Measurements from ENCODE around the gene HEXA.
A peak's percentile ranks its signal among the peaks of the same experiment; 100 is the strongest.

Gene HEXA

DNA sequence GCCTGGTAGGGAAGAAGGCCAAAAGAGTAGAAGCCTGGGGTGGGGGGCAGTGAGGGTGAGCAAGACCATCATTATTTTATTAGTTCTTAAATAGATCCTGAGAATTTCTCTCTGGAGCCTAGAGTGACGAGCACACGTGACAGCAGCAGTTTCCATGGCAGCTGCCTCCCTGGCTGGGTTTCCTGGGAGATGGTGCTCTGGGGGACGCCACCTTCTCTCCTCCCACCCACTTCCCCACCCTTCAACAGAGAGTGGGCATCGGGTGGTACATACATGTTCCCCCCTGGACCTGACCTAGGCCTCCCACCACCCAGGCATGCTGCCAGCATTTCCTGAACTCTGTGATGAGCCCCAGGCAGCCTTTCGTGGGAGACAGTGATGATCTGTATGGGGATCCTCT, 68.8 kb downstream of the HEXA start:
- in situ Hi-C loops (cut with HindIII; ENCODE audit: low pct_unique_long_range_greater_than_20kb, low sequenced_read_pairs) = no loop called here
- no peak for TF ChIP-seq JUND (IDR thresholded peaks at IDR 0.05; ENCODE audit: low read depth)
- no peak for DNase-seq (ENCODE audit: low read depth in 1 of 2, low spot score in 1 of 2)

DNA sequence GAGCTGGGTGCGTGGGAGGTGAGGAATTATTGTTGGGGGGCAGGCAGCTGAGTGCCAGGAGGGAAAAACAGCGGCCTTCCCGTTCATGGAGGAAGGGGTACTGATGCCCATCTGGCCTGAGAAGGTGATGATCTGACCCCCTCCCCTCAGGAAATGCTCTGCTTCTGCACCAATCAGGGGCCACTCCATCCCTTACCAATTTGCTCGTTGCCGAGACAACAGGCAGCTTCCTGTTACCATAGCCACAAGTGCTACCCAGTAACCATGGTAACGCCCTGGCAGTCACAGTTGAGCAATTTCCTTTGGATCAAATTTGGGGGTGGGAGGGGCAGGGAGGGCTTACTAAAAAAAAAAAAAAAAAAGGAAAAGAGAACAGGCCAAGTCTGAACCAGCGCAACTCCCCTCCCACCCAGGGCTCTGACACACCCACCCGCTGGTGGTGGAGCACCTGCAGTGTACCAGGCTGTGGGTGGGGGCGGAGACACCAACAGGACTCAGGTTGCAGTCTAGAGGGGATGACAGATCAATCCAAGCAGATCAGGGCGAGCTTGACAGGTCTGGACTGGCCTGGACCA, 69.5 kb downstream of the HEXA start:
- no peak for TF ChIP-seq JUND (IDR thresholded peaks at IDR 0.05; ENCODE audit: low read depth)
- in situ Hi-C loops (cut with HindIII; ENCODE audit: low pct_unique_long_range_greater_than_20kb, low sequenced_read_pairs) = no loop called here
- DNase-seq (ENCODE audit: low read depth in 1 of 2, low spot score in 1 of 2) = peak in 1 of 2 experiments; percentile 20

DNA sequence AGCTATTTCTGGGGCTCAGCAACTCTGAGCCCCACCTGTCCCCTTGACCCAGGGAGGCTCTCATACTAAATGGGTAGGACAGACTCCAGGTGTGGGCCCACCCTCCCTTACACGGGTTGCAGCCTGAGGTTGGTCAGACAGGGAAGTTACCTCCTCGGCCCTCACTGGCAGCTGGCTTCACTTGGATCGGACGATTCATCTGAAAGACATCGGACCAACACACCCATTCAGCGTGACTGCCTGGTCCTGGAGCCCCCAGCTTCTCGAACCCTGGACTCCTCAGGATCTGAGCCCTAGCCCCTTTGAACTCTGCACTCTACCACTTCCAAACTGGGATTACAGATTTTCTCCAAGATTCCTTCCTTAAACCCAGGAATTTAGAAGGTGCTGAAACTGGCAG, 71.2 kb downstream of the HEXA start:
- in situ Hi-C loops (cut with HindIII; ENCODE audit: low pct_unique_long_range_greater_than_20kb, low sequenced_read_pairs) = no loop called here
- TF ChIP-seq JUND (IDR thresholded peaks at IDR 0.05; ENCODE audit: low read depth) = no peak
- no peak for DNase-seq (ENCODE audit: low read depth in 1 of 2, low spot score in 1 of 2)

DNA sequence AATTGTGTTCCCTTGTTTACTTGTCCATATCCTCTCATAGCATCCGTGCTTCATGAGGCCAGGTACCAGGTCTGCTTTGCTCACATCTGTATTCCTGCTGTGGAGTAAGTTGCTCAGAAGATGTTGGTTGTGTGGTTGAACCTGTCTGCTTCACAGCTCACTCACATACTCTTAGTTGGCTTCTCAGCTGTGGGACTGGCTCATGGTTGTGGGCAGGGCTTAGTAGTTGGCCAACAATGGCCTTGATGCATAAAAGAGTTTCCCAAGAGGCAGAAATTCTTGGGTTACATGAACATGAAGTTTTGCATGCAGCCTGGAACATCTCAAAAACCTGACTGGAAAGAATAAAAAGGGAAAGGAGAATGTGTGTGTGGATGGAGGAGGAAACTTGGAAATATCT, 72.9 kb downstream of the HEXA start:
- in situ Hi-C loops (cut with HindIII; ENCODE audit: low pct_unique_long_range_greater_than_20kb, low sequenced_read_pairs) = no loop called here
- no peak for DNase-seq (ENCODE audit: low read depth in 1 of 2, low spot score in 1 of 2)
- TF ChIP-seq JUND (IDR thresholded peaks at IDR 0.05; ENCODE audit: low read depth) = no peak
